Heart left ventricle (tissue), 16 donors: Measurements from ENCODE around the gene RNGTT. TPM values are rescaled to one million over a fixed set of nuclear protein-coding genes. Genes with fewer than 3 reads are reported as not detected.
A peak's percentile ranks its signal among the peaks of the same experiment; 100 is the strongest.

Source experiments
- ATAC-seq, 4 donors: fragments of 200-7000 bp; cut with Tn5 transposase; one replicate each; pipeline ENCODE4 v1.9.1; 2020 to 2022; ENCODE audit warnings: moderate library complexity in 4 of 4, mild to moderate bottlenecking in 3 of 4, moderate number of reproducible peaks in 1 of 4
- DNase-seq, 5 donors: peaks; one replicate each; pipeline ENCODE4 v3.0.0-alpha.2; 2020
- H3K27ac ChIP-seq, 12 donors: fragments of 200-600 bp; sonication (generic) in 4 of 12; one replicate each; pipeline versions ENCODE4 v1.5.0 to v1.8.0; 2016 to 2022; ENCODE audit warnings: mild to moderate bottlenecking in 2 of 12
- H3K27me3 ChIP-seq, 9 donors: fragments of 200-600 bp; sonication (generic) in 2 of 9; one replicate each; pipeline versions ENCODE4 v1.5.1 to v1.8.0; 2016 to 2022; ENCODE audit warnings: mild to moderate bottlenecking in 3 of 9
- H3K36me3 ChIP-seq, 9 donors: fragments of 200-600 bp; sonication (generic) in 2 of 9; one replicate each; pipeline versions ENCODE4 v1.5.0 to v1.8.0; 2018 to 2022; ENCODE audit warnings: mild to moderate bottlenecking in 2 of 9
- H3K4me1 ChIP-seq, 12 donors: fragments of 200-600 bp; sonication (generic) in 4 of 12; one replicate each; pipeline versions ENCODE4 v1.5.0 to v1.8.0; 2016 to 2022; ENCODE audit warnings: mild to moderate bottlenecking in 3 of 12
- H3K4me3 ChIP-seq, 12 donors: fragments of 200-600 bp; sonication (generic) in 4 of 12; one replicate each; pipeline versions ENCODE4 v1.5.0 to v1.8.0; 2017 to 2022; ENCODE audit warnings: mild to moderate bottlenecking in 9 of 12, moderate library complexity in 4 of 12
- H3K9me3 ChIP-seq, 12 donors: fragments of 200-600 bp; sonication (generic) in 4 of 12; one replicate each; pipeline versions ENCODE4 v1.5.0 to v1.8.0; 2016 to 2022; ENCODE audit warnings: mild to moderate bottlenecking in 1 of 12
- CTCF ChIP-seq, 12 donors: fragments of 200-600 bp; sonication (generic) in 4 of 12; IDR thresholded peaks; one replicate each; pipeline versions ENCODE4 v1.5.0 to v1.8.0; 2018 to 2022; ENCODE audit warnings: antibody characterized with exemption in 12 of 12, mild to moderate bottlenecking in 5 of 12
- POLR2A ChIP-seq, 2 donors: fragments of 450-650 bp; IDR thresholded peaks; one replicate each; pipeline ENCODE4 v1.6.1; 2017; ENCODE audit warnings: antibody characterized with exemption in 2 of 2, mild to moderate bottlenecking in 2 of 2, moderate library complexity in 2 of 2
- WGBS, 4 donors: extraction: QIAGEN DNeasy Blood & Tissue Kit in 2 of 4; methylation state at CpG; one replicate each; pipeline versions ENCODE4 v1.1.5 to v1.1.7; 2013 to 2018; 5-methylcytosine and 5-hydroxymethylcytosine counted together
- intact Hi-C, 10 donors: fragments of 100-400 bp; cut with DNase I; formaldehyde crosslinking; loops; one replicate each; pipeline versions ENCODE4 v1.11.1 to v1.14.2; 2022
- polyA plus RNA-seq, 2 donors: library from polyadenylated mRNA; stranded (reverse); fragments of 200-250 nt; gene quantifications; one replicate each; pipeline ENCODE4 v1.2.3, GENCODE V29; 2013
- total RNA-seq, 9 donors: library from RNA; depleted of rRNA in 2 of 9; stranded (reverse); fragments of >200 nt in 2 of 9; fragmentation: NEBNext Ultra II Directional in 3 of 9; extraction: Animal tissue kit (Norgen Biotek cat#: 25700) in 3 of 9; gene quantifications; one replicate each; pipeline versions ENCODE4 v1.1.0 to v1.2.4, GENCODE V29; 2016 to 2023
- donor health status: ischemic (EF 13 %, LVEDD 7.1; RV severe dilation, severe dysfunction).
- donor health status: healthy with polysubstance abuse.
- donor health status: DM: no; HTN: yes; CAD: no.
- donor health status: DM: no; HTN: no; CAD: no.
- donor health status: ischemic (EF 25% LVEDD 6.9; RV normal size, moderate dysfunction).
- donor health status: ischemic (EF 25% LVEDD 5.7; RV mildly dilated, moderate dysfunction).
- donor health status: healthy.
- donor health status: DM: yes; HTN: yes; CAD: no.
- donor health status: ischemic (EF 35%, LVEDD 5.7; RV mildly dilated, moderate dysfunction).
- donor health status: nonischemic (EF 11% LVEDD 7.7; RV severe dilation, severe dysfunction).
- donor health status: DM: yes; HTN: yes; CAD: no.
- donor health status: PGD.
- donor health status: ischemic (EF 29% LVEDD 5.4; RV normal size, mild dysfunction).
- donor health status: nonischemic (EF 23%, LVEDD 6.1; RV moderate dilation, normal function).

Gene RNGTT
- total and polyA plus RNA-seq, 11 donors = 2.6 to 11.6 (median 9.1) TPM

DNA sequence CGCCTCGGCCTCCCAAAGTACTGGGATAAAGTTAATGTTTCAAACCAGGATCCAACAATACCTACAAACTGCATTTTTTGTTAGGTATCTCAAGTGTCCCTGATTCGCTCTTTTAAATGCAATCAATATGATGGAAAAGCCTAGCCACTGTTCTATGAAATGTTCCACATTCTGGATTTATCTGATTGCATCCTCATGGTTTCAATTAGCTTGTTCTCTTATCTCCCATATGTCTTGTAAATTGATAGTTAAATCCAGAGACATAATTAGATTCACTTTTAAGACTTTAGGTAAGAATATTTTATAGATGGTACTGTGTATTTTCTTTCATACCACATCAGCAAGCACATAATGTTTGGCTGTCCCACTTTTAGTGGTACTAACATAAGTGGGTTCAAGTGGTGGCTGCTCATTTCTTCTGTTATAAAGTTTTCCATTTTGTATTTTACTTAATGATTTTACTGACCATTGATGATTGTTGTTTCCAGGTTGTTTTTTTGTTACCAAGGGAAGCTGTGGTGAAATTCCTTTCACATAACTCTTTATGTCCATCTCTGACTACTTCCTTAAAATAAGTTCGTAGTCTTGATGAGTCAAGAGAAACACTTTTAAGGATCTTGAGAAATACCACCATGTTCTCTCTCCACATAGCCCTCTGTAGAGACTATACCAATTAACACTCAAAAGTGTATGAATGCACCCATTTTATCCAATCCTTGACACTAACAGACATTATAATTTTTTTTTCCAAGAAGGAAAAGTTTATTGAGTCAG is 40.5 kb downstream of the RNGTT start:
- no peaks in the 10 kb centered on the region for H3K9me3 ChIP-seq
- H3K27me3 ChIP-seq = no peaks in the 10 kb centered on the region
- TF ChIP-seq POLR2A (IDR thresholded peaks at IDR 0.05) (no peak), CTCF (IDR thresholded peaks at IDR 0.05) (no peak)
- peaks cover 0 to 38% (median 16%) of the 10 kb centered on the region in 9 donors for H3K36me3 ChIP-seq
- no peak overlapping the region for H3K4me3 ChIP-seq
- intact Hi-C loops = no loop called here
- H3K4me1 ChIP-seq = no peaks in the 10 kb centered on the region
- WGBS, 4 donors = 93 to 99% (median 97%) methylated on average over 4 of the region's 4 CpGs
- DNase-seq = no peak
- no peak overlapping the region for H3K27ac ChIP-seq
- peak in 1 of 4 donors; percentile 55 for ATAC-seq

GRCh38 chr6:88921734-88922133 is 41.7 kb downstream of the RNGTT start:
- TF ChIP-seq CTCF (IDR thresholded peaks at IDR 0.05) (no peak), POLR2A (IDR thresholded peaks at IDR 0.05) (no peak)

DNA sequence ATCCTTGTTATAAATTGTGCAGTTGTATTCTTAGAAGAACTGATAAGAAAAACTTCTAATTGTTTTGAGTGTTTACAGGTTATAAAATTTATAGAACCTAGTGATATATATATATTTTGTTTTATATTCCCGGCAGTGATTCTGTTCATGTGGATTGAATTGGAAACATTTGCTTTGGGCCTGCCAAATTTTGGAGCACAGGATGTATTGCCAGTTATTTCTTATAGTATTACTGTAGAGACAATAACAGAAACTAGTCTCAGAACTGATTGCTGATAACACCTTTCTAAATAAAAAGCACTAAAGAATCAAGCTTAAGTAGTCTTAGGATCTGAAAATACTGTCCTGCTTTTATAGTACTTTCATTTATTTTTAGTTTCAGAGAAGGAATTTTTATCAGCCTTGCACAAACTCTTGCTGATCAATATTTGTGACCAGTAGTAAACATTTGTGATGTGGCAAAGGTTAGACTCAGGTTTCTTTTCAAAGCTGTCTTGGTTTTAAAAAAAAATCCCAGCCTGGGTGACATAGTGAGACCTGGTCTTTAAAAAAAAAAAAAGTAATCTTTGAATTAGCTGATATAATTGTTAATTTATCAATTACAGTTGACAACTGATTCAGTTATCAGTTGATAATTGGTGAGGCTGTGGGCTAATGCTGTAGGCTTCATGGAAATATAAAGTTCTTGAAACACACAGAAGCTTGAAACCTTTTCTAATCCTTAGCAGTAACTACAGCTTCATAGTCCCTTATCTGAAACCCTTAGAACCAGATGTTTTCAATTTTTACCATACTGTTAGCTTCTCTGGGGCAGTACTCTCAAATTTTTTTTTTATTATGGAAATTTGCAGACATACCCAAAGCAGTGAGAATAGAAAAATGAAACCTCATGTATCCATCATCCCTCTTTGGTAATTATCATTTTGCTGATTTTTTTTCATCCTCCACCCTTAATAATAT is 42.4 kb downstream of the RNGTT start:
- Histone ChIP-seq H3K27me3 (no peaks in the 10 kb centered on the region), H3K36me3 (peaks cover 0 to 27% (median 4%) of the 10 kb centered on the region in 9 donors), H3K4me3 (no peak overlapping the region), H3K9me3 (no peaks in the 10 kb centered on the region), H3K27ac (no peak overlapping the region), H3K4me1 (no peaks in the 10 kb centered on the region)
- ATAC-seq (no peak), DNase-seq (no peak)
- TF ChIP-seq POLR2A (IDR thresholded peaks at IDR 0.05) (no peak), CTCF (IDR thresholded peaks at IDR 0.05) (no peak)
- 78 to 92% (median 88%) methylated on average over 1 of the region's 1 CpG for WGBS, 4 donors
- intact Hi-C loops = no loop called here

More at GRCh38 chr6:88921734-88922133, 41.7 kb downstream of the RNGTT start:
- intact Hi-C loops = no loop called here
- Histone ChIP-seq H3K36me3 (peaks cover 0 to 30% (median 10%) of the 10 kb centered on the region in 9 donors), H3K4me3 (no peak overlapping the region), H3K27ac (no peak overlapping the region), H3K9me3 (no peaks in the 10 kb centered on the region), H3K4me1 (no peaks in the 10 kb centered on the region), H3K27me3 (no peaks in the 10 kb centered on the region)
- 89 to 98% (median 96%) methylated on average over 1 of the region's 1 CpG for WGBS, 4 donors
- DNase-seq (no peak), ATAC-seq (no peak)

GRCh38 chr6:88920088-88920487 is 43.3 kb downstream of the RNGTT start:
- Histone ChIP-seq H3K9me3 (peaks cover 0 to 6% (median 0%) of the 10 kb centered on the region in 12 donors), H3K36me3 (peaks cover 0 to 17% (median 3%) of the 10 kb centered on the region in 9 donors), H3K4me1 (no peaks in the 10 kb centered on the region), H3K27ac (no peak overlapping the region), H3K27me3 (no peaks in the 10 kb centered on the region), H3K4me3 (no peak overlapping the region)
- ATAC-seq (no peak), DNase-seq (no peak)
- TF ChIP-seq CTCF (IDR thresholded peaks at IDR 0.05) (no peak), POLR2A (IDR thresholded peaks at IDR 0.05) (no peak)
- WGBS, 4 donors = 88 to 94% (median 90%) methylated on average over 2 of the region's 2 CpGs
- intact Hi-C loops = no loop called here
